ENCODE measurements around the gene TVP23C. TPM values are rescaled to one million over a fixed set of nuclear protein-coding genes. Genes with fewer than 3 reads are reported as not detected.

The TVP23C gene
- total and polyA plus RNA-seq, 2 experiments from 2014 or later: 15.3 to 40.7 TPM

GRCh38 chr17:15501282-15501681 lies 62.0 kb downstream of the TVP23C start:
- H3K4me3 ChIP-seq: no peak overlapping the region
- H3K79me2 ChIP-seq: no peaks in the 10 kb centered on the region
- no peaks in the 10 kb centered on the region for H3K4me1 ChIP-seq (ENCODE audit: insufficient read depth)
- no peaks in the 10 kb centered on the region for H3K9me3 ChIP-seq (ENCODE audit: low read depth)
- H3K4me2 ChIP-seq: no peak overlapping the region
- no peaks in the 10 kb centered on the region for H3K27me3 ChIP-seq
- no peak for TF ChIP-seq EZH2phosphoT487 (IDR thresholded peaks at IDR 0.05; ENCODE audit: low read depth, severe bottlenecking, unreplicated experiment)
- TF ChIP-seq EZH2 (IDR thresholded peaks at IDR 0.05; ENCODE audit: borderline replicate concordance): no peak
- TF ChIP-seq CTCF (IDR thresholded peaks at IDR 0.05; ENCODE audit: poor library complexity): no peak
- H3K27ac ChIP-seq: no peak overlapping the region
- DNase-seq (ENCODE audit: low spot score): no peak
- H3K36me3 ChIP-seq (replicated peaks; ENCODE audit: insufficient read depth, low read depth): no peaks in the 10 kb centered on the region
- H2AFZ ChIP-seq: no peak overlapping the region
- no peaks in the 10 kb centered on the region for H4K20me1 ChIP-seq (ENCODE audit: insufficient read depth, poor library complexity, severe bottlenecking)
- no peaks in the 10 kb centered on the region for H3K9me2 ChIP-seq (replicated peaks; ENCODE audit: insufficient read depth)
- 65% methylated on average over 3 of the region's 3 CpGs for WGBS (ENCODE audit: low lambda C conversion rate, missing lambda C conversion rate)

- Histone ChIP-seq H3K27me3 (no peaks in the 10 kb centered on the region), H3K4me3 (no peak overlapping the region), H3K9me2 (replicated peaks; ENCODE audit: insufficient read depth) (no peaks in the 10 kb centered on the region), H3K9me3 (ENCODE audit: low read depth) (no peaks in the 10 kb centered on the region), H3K4me2 (no peak overlapping the region), H3K36me3 (replicated peaks; ENCODE audit: insufficient read depth, low read depth) (no peaks in the 10 kb centered on the region), H2AFZ (no peak overlapping the region), H3K4me1 (ENCODE audit: insufficient read depth) (no peaks in the 10 kb centered on the region), H4K20me1 (ENCODE audit: insufficient read depth, poor library complexity, severe bottlenecking) (no peaks in the 10 kb centered on the region), H3K27ac (no peak overlapping the region), H3K79me2 (no peaks in the 10 kb centered on the region)
- no peak for TF ChIP-seq EZH2phosphoT487 (IDR thresholded peaks at IDR 0.05; ENCODE audit: low read depth, severe bottlenecking, unreplicated experiment)
- no peak for TF ChIP-seq CTCF (IDR thresholded peaks at IDR 0.05; ENCODE audit: poor library complexity)
- TF ChIP-seq EZH2 (IDR thresholded peaks at IDR 0.05; ENCODE audit: borderline replicate concordance): no peak
- 91% methylated on average over 2 of the region's 2 CpGs for WGBS (ENCODE audit: low lambda C conversion rate, missing lambda C conversion rate)
- DNase-seq (ENCODE audit: low spot score): no peak
Observed at GRCh38 chr17:15498107-15498506, 65.2 kb downstream of the TVP23C start.

GRCh38 chr17:15496735-15497670 lies 66.3 kb downstream of the TVP23C start:
- Histone ChIP-seq H3K36me3 (replicated peaks; ENCODE audit: insufficient read depth, low read depth) (no peaks in the 10 kb centered on the region), H4K20me1 (ENCODE audit: insufficient read depth, poor library complexity, severe bottlenecking) (no peaks in the 10 kb centered on the region), H3K4me2 (no peak overlapping the region), H3K27ac (no peak overlapping the region), H3K27me3 (no peaks in the 10 kb centered on the region), H3K4me3 (no peak overlapping the region), H3K4me1 (ENCODE audit: insufficient read depth) (no peaks in the 10 kb centered on the region), H2AFZ (no peak overlapping the region), H3K9me2 (replicated peaks; ENCODE audit: insufficient read depth) (no peaks in the 10 kb centered on the region), H3K9me3 (ENCODE audit: low read depth) (no peaks in the 10 kb centered on the region), H3K79me2 (no peaks in the 10 kb centered on the region)
- TF ChIP-seq CTCF (IDR thresholded peaks at IDR 0.05; ENCODE audit: poor library complexity) (no peak), EZH2phosphoT487 (IDR thresholded peaks at IDR 0.05; ENCODE audit: low read depth, severe bottlenecking, unreplicated experiment) (no peak), EZH2 (IDR thresholded peaks at IDR 0.05; ENCODE audit: borderline replicate concordance) (no peak)
- no peak for DNase-seq (ENCODE audit: low spot score)
- over 99% methylated on average over 7 of the region's 7 CpGs for WGBS (ENCODE audit: low lambda C conversion rate, missing lambda C conversion rate)
